Measurements from ENCODE around the gene PALLD.

The PALLD gene

DNA sequence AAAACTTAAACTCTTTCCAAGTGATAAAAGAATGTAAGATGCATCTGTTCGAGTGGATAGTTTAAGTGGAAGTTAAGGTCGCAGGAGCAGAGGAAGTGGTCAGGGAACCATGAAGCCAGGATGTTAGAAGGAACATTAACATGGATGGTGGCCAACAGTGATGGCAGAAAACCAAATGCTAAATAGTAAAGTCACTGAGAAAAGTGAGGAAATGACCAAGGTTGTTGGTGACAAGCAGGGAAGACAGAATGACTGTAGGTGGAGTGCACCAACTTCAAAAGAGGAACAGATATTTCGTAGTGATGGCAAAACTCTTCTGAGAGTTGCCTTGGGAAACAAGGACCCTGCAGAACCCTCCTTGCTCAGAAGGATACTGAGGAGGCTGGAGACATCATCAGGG lies 226.2 kb downstream of the PALLD start:
- Histone ChIP-seq H3F3A (ENCODE audit: insufficient read depth, low read length) (no peaks in the 10 kb centered on the region), H3K9ac (ENCODE audit: low read length) (no peak overlapping the region), H3K4me1 (ENCODE audit: low read length) (no peaks in the 10 kb centered on the region), H2AFZ (ENCODE audit: low read length) (no peak overlapping the region), H3K4me3 (ENCODE audit: low read length) (no peak overlapping the region), H3K4me2 (ENCODE audit: low read depth, low read length) (no peak overlapping the region), H4K20me1 (ENCODE audit: insufficient read depth, low read length) (no peaks in the 10 kb centered on the region), H3K27ac (ENCODE audit: low read length) (no peak overlapping the region), H3K27me3 (replicated peaks; ENCODE audit: insufficient read depth, low read length) (no peaks in the 10 kb centered on the region), H3K9me2 (replicated peaks; ENCODE audit: insufficient read depth, low read length) (no peaks in the 10 kb centered on the region), H3K9me3 (replicated peaks; ENCODE audit: insufficient read depth, low read length) (no peaks in the 10 kb centered on the region), H3K36me3 (replicated peaks; ENCODE audit: insufficient read depth, low read length) (no peaks in the 10 kb centered on the region), H3K79me2 (ENCODE audit: low read length) (no peaks in the 10 kb centered on the region)
- no peak for DNase-seq
- TF ChIP-seq EZH2phosphoT487 (IDR thresholded peaks at IDR 0.05; ENCODE audit: low read length) = no peak
- TF ChIP-seq EZH2 (optimal IDR thresholded peaks at IDR 0.05; ENCODE audit: low read depth, low read length) = no peak
- TF ChIP-seq, protein P1, sequence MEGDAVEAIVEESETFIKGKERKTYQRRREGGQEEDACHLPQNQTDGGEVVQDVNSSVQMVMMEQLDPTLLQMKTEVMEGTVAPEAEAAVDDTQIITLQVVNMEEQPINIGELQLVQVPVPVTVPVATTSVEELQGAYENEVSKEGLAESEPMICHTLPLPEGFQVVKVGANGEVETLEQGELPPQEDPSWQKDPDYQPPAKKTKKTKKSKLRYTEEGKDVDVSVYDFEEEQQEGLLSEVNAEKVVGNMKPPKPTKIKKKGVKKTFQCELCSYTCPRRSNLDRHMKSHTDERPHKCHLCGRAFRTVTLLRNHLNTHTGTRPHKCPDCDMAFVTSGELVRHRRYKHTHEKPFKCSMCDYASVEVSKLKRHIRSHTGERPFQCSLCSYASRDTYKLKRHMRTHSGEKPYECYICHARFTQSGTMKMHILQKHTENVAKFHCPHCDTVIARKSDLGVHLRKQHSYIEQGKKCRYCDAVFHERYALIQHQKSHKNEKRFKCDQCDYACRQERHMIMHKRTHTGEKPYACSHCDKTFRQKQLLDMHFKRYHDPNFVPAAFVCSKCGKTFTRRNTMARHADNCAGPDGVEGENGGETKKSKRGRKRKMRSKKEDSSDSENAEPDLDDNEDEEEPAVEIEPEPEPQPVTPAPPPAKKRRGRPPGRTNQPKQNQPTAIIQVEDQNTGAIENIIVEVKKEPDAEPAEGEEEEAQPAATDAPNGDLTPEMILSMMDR (IDR thresholded peaks at IDR 0.05; ENCODE audit: low read length) = no peak

DNA sequence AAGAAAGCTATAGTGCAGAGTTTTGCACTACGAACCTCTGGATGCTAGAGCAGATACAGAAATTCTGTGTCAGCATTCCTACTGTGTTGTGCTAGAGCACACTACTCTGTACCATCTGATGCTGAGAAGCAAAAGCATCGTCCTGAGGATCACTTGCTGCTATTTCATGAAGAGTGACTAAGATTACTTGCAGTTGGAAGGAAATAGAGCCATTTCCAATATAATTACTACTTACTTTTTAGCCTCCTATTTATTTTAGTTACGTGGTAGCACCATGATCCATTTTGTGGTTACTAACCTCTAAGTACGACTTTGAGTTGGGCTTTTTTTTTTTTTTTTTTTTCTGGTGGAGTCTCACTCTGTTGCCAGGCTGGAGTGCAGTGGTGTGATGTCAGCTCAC lies 226.7 kb downstream of the PALLD start:
- Histone ChIP-seq H4K20me1 (ENCODE audit: insufficient read depth, low read length) (no peaks in the 10 kb centered on the region), H3K4me1 (ENCODE audit: low read length) (no peaks in the 10 kb centered on the region), H3K36me3 (replicated peaks; ENCODE audit: insufficient read depth, low read length) (no peaks in the 10 kb centered on the region), H3K9me2 (replicated peaks; ENCODE audit: insufficient read depth, low read length) (no peaks in the 10 kb centered on the region), H3K4me2 (ENCODE audit: low read depth, low read length) (no peak overlapping the region), H3K9ac (ENCODE audit: low read length) (no peak overlapping the region), H2AFZ (ENCODE audit: low read length) (no peak overlapping the region), H3F3A (ENCODE audit: insufficient read depth, low read length) (no peaks in the 10 kb centered on the region), H3K9me3 (replicated peaks; ENCODE audit: insufficient read depth, low read length) (no peaks in the 10 kb centered on the region), H3K27me3 (replicated peaks; ENCODE audit: insufficient read depth, low read length) (no peaks in the 10 kb centered on the region), H3K79me2 (ENCODE audit: low read length) (no peaks in the 10 kb centered on the region), H3K27ac (ENCODE audit: low read length) (no peak overlapping the region), H3K4me3 (ENCODE audit: low read length) (no peak overlapping the region)
- DNase-seq = no peak
- TF ChIP-seq EZH2 (optimal IDR thresholded peaks at IDR 0.05; ENCODE audit: low read depth, low read length) (no peak), EZH2phosphoT487 (IDR thresholded peaks at IDR 0.05; ENCODE audit: low read length) (no peak)
- TF ChIP-seq, protein P1 (IDR thresholded peaks at IDR 0.05; ENCODE audit: low read length) = no peak

DNA sequence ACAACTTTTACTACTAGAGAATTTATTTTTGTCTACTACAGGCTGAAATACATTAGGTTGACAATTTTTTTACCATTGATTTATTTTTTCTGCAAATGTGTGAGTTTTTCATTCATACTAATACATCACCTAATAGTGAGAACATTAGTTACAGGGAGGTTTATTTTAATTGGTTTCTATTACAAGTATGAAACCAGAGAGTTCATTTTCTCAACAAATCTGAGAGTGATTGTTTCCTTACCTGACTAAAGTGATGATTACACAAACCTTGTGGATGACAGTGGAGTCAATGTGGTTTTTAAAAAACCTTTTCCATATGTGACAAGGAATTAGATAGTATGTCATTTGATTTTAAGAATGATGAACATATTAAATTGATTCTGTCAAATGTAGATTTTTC lies 227.4 kb downstream of the PALLD start:
- H3K4me2 ChIP-seq (ENCODE audit: low read depth, low read length) = no peak overlapping the region
- no peak overlapping the region for H3K9ac ChIP-seq (ENCODE audit: low read length)
- H2AFZ ChIP-seq (ENCODE audit: low read length) = no peak overlapping the region
- H4K20me1 ChIP-seq (ENCODE audit: insufficient read depth, low read length) = no peaks in the 10 kb centered on the region
- H3F3A ChIP-seq (ENCODE audit: insufficient read depth, low read length) = no peaks in the 10 kb centered on the region
- no peak overlapping the region for H3K4me3 ChIP-seq (ENCODE audit: low read length)
- H3K79me2 ChIP-seq (ENCODE audit: low read length) = no peaks in the 10 kb centered on the region
- no peaks in the 10 kb centered on the region for H3K4me1 ChIP-seq (ENCODE audit: low read length)
- H3K27ac ChIP-seq (ENCODE audit: low read length) = no peak overlapping the region
- no peaks in the 10 kb centered on the region for H3K9me3 ChIP-seq (replicated peaks; ENCODE audit: insufficient read depth, low read length)
- no peak for DNase-seq
- no peaks in the 10 kb centered on the region for H3K9me2 ChIP-seq (replicated peaks; ENCODE audit: insufficient read depth, low read length)
- no peaks in the 10 kb centered on the region for H3K27me3 ChIP-seq (replicated peaks; ENCODE audit: insufficient read depth, low read length)
- H3K36me3 ChIP-seq (replicated peaks; ENCODE audit: insufficient read depth, low read length) = no peaks in the 10 kb centered on the region
- TF ChIP-seq EZH2phosphoT487 (IDR thresholded peaks at IDR 0.05; ENCODE audit: low read length) (no peak), EZH2 (optimal IDR thresholded peaks at IDR 0.05; ENCODE audit: low read depth, low read length) (no peak)

DNA sequence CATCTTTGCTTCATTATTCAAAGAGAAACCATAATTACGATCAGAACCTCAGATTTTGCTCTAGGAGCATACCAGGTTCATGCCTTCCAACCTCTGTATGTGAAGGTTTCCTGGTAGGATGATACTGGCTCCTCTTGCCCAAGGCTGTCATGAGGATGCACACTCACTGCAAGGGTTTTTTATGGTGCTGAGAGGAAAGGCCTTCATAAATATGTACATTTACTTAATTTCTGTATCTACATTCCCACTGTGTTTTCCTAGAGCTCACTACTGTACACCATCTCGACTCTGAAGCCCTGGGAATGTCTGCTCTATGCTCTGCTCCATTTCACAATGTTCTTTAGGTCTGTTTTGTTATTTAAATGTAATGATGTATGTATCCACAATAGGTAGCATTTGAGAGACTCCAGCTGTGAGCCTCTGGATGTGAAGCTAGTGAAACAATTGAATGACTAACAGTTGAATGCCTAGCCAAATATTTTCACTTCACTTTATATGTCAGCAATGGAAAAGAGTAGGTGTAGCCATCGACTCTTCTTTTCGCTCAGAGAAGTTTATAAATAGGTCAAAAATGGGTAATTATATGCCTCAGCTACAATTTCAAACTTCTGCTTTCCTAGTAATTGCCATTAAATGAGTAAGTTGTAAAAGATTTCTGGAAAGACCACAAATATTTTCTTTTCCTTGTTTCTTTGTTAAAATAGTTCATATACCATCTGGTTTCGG lies 228.0 kb downstream of the PALLD start:
- Histone ChIP-seq H3K27me3 (replicated peaks; ENCODE audit: insufficient read depth, low read length) (no peaks in the 10 kb centered on the region), H3K9me2 (replicated peaks; ENCODE audit: insufficient read depth, low read length) (no peaks in the 10 kb centered on the region), H4K20me1 (ENCODE audit: insufficient read depth, low read length) (no peaks in the 10 kb centered on the region), H3K4me1 (ENCODE audit: low read length) (no peaks in the 10 kb centered on the region), H3K4me3 (ENCODE audit: low read length) (no peak overlapping the region), H3F3A (ENCODE audit: insufficient read depth, low read length) (no peaks in the 10 kb centered on the region), H3K36me3 (replicated peaks; ENCODE audit: insufficient read depth, low read length) (no peaks in the 10 kb centered on the region), H2AFZ (ENCODE audit: low read length) (no peak overlapping the region), H3K79me2 (ENCODE audit: low read length) (no peaks in the 10 kb centered on the region), H3K27ac (ENCODE audit: low read length) (no peak overlapping the region), H3K9me3 (replicated peaks; ENCODE audit: insufficient read depth, low read length) (no peaks in the 10 kb centered on the region), H3K4me2 (ENCODE audit: low read depth, low read length) (no peak overlapping the region), H3K9ac (ENCODE audit: low read length) (no peak overlapping the region)
- no peak for TF ChIP-seq EZH2phosphoT487 (IDR thresholded peaks at IDR 0.05; ENCODE audit: low read length)
- TF ChIP-seq, protein P1 (IDR thresholded peaks at IDR 0.05; ENCODE audit: low read length) = no peak
- no peak for TF ChIP-seq EZH2 (optimal IDR thresholded peaks at IDR 0.05; ENCODE audit: low read depth, low read length)
- DNase-seq = no peak
